ENCODE measurements around the gene CSNK2A1.
A peak's percentile ranks its signal among the peaks of the same experiment; 100 is the strongest.
"Not testable (repeated sequence)": the region's sequence is repeated elsewhere in the genome, so short reads cannot be mapped to it uniquely, and the experiment has no call there.

Gene CSNK2A1

GRCh38 chr20:543369-544152, at the start of gene CSNK2A1:
TSS of gene CSNK2A1 (minus strand) at chr20:543790. CDS start at chr20:508551, 35,239 bp downstream.
- DNase-seq (ENCODE audit: low spot score): peak; percentile 97

GRCh38 chr20:592506-592905, 48.9 kb upstream of the CSNK2A1 start:
- DNase-seq (ENCODE audit: low spot score): no peak

DNA sequence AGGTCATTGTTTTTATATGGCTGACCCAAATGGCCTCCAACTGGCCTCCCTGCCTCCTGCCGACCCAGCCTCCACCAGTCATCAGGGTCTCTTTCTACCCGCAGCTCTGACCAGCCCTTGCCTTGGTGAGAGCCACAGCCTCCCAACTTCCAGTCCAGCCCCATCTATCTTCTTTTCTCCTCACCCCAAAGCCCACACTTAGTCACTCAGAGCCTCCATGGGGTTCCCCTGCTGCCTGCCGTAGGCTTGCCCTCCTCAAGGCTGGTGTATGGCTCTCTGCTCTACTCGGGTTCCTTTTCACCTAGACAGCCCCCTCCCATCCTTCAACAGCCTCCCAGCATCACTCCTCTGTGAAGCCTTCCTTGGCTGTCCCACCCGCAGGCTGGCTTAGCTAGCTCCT, 48.4 kb upstream of the CSNK2A1 start:
- DNase-seq (ENCODE audit: low spot score): no peak

DNA sequence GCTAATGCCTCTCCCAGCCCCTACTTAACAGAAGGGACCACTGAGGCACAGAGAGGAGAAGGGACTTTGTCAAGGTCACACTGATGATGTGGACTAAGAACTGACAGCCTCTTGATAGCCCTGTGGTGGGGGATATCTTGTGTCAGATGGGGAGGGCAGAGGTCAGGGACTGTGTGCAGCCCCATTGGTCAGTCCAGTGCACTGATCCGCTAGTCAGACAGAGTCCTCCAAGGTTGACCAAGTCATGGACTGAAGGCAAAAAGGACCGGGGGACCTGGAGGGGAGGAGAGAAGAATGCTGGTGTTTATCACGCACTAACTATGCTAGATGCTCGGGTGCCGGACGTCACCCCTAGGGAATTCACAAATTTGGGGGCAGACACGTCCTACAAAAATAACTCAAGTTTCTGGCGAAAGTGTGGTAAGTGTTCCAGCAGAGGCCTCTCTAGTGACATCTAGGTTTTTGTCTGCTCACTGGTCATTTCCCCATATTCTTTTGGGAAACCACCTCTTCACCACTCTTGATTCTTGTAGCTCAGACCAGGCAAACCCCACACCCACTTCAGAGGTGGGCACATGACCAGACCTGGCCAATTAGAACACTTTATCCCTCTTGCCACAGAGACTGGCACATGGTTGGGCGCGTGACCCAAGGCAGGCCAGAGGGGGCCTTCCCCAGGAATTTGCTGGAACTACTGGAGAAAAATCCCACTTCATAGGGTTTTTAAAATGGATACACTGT, 45.5 kb upstream of the CSNK2A1 start:
- DNase-seq (ENCODE audit: low spot score): peak; percentile 26

GRCh38 chr20:588476-588875, 44.9 kb upstream of the CSNK2A1 start:
- DNase-seq (ENCODE audit: low spot score): no peak

- DNase-seq (ENCODE audit: low spot score): no peak
Observed at GRCh38 chr20:584971-585301, 41.3 kb upstream of the CSNK2A1 start.

GRCh38 chr20:584161-584970, 40.8 kb upstream of the CSNK2A1 start:
- peak; percentile 67 for DNase-seq (ENCODE audit: low spot score)

GRCh38 chr20:582204-582603, 38.6 kb upstream of the CSNK2A1 start:
- no peak for DNase-seq (ENCODE audit: low spot score)

DNA sequence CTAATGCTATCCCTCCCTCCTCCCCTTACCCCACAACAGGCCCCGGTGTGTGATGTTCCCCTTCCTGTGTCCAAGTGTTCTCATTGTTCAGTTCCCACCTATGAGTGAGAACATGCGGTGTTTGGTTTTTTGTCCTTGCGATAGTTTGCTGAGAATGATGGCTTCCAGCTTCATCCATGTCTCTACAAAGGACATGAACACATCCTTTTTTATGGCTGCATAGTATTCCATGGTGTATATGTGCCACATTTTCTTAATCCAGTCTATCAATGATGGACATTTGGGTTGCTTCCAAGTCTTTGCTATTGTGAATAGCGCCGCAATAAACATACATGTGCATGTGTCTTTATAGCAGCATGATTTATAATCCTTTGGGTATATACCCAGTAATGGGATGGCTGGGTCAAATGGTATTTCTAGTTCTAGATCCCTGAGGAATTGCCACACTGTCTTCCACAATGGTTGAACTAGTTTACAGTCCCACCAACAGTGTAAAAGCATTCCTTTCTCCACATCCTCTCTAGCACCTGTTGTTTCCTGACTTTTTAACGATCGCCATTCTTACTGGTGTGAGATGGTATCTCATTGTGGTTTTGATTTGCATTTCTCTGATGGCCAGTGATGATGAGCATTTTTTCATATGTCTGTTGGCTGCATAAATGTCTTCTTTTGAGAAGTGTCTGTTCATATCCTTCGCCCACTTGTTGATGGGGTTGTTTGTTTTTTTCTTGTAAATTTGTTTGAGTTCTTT, 35.5 kb upstream of the CSNK2A1 start:
- not testable (repeated sequence) for DNase-seq (ENCODE audit: low spot score)

DNA sequence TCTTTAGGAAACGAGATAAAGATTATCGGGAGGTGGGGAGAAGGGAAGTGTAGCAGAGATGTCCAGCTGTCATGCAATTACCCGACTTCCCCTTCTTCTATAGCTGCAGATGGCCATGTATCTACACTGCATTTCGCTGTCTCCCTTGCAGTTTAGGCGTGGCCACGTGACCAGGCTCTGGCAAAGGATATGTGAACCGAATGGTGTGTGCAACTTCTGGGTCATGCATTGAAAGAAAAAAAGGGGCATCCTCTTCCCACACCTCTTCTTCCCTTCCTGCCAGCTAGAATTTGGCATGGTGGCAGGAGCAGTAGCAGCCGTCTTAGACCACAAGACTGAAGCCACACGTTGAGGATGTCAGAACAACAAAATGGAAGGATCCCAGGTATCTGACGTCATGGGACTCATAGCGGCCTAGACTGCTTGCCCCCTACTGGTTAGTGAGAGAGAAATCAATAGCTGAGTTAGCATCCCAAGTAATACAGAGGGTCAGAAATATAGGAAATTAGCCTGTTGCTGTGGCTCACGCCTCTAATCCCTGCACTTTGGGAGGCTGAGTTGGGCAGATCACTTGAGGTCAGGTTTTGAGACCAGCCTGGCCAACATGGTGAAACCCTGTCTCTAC, 33.7 kb upstream of the CSNK2A1 start:
- no peak for DNase-seq (ENCODE audit: low spot score)

DNA sequence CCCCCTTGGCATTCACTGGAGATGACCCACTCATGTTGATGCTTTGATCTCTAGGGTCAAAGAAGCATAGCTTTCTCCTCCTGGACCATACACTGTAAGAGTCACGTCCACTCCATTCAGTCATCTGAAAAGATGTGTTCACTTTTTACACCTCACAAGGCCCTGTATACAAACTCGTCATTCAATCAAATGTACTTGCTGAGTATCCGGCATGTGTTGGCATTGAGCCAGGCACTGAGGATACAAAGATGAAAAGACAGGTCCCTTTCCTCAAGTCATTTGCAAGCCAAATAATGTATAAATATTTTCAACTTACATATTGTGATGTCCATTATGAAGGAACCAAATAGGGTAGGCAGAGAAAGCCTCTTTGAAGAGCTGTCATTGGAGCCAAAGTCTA, 32.6 kb upstream of the CSNK2A1 start:
- DNase-seq (ENCODE audit: low spot score): peak; percentile 21

- DNase-seq (ENCODE audit: low spot score): no peak
Observed at GRCh38 chr20:575230-575629, 31.6 kb upstream of the CSNK2A1 start.

- no peak for DNase-seq (ENCODE audit: low spot score)
Observed at GRCh38 chr20:574297-574942, 30.8 kb upstream of the CSNK2A1 start.

GRCh38 chr20:573414-574296, 30.1 kb upstream of the CSNK2A1 start:
- DNase-seq (ENCODE audit: low spot score): no peak

GRCh38 chr20:572727-573126, 29.1 kb upstream of the CSNK2A1 start:
- no peak for DNase-seq (ENCODE audit: low spot score)

DNA sequence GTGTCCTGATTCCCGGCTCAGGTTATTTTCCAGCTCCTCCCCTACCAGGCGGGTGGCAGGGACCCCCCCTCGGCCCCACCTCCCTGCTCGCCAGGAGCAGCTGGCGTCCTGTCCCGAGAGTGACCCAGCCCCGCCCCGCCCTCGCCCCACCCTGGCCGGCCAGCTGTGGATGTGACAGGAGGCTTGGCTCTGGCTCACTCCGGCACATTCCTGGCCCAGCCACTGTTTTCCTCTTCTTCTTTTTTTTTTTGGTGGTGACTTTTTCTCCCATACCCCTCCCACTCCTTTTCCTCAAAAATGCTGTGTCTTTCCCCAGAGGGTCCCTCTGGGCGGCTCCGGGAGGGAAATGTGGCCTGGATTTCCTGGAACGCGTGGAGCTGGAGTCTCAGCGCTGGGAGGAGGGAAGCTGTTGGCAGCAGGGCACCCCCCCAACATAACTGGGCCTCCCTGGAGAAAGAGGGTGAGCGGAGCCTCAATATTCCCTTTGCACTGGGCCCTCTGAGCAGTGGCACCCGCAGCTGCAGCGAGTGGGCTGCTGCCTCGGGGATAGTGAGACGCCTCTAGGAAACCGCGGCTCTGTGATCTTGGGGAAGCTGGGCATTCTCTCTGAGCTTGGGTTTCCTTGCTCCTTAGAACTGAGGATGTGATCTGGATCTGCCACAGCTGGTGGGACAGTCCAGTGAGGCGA, 28.3 kb upstream of the CSNK2A1 start:
- DNase-seq (ENCODE audit: low spot score): no peak

DNA sequence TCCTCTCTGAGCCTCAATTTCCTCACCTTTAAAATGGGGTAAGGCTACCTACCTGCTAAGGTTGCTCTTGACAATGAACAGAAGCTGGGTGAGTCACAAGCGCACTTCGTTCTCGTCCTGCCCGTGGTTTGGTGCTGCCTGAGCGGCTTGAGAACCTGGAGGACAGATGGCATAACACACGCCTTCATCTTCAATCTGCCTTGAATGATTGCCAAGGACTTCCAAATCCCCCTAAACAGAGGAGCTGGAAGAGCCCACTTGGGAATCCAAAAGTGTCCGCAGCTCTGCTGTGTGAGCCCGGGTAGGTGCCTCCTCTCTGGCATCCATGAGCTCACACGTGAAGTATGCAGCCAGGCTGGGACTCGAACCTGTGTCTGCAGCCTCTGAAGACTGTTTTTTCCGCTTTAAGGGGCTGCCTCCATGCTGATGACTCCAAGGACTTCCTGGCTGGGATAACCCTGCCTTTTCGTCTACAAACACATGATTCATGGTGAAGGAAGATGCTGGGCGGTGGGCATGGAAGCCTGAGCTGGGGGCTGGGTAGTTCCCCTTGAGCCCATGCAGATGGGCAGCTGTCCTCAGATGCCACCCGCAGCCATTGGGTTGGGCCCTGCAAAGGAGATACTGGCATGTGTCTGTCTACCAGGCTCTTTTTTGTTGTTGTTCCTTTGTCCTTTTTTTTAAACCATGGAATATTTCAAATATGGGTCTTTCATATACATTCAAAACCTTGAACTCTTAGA, 25.3 kb upstream of the CSNK2A1 start:
- no peak for DNase-seq (ENCODE audit: low spot score)

DNA sequence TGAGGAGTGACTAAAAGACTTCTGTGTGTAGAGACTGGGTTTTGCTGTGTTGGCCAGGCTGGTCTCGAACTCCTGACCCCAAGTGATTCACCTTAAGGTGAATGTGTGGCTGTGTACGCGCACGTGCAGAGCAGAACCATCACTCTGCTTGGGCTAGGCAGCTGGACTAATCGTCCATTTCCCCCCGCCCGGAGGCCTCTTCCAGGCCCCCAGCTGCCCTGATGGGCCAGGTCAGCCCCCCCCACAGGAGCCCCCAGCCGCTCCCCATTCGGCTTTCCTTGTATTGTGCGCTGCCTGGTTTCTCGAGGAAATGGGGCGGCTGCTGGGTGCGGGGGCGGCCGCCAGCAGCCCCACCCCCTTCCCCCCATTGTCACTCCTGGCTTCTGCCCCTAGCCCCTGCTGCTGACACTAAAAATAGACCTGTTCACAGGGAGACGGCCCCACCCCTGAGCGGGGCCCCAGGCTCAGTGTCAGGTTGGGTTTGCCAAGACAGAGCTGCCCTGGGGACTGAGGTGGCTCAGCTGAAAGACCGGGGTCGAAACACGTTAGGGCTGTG, 24.6 kb upstream of the CSNK2A1 start:
- no peak for DNase-seq (ENCODE audit: low spot score)

Data from NAMALWA (cell line).